ENCODE measurements around the gene AKAP5.
"Not testable (repeated sequence)": the region's sequence is repeated elsewhere in the genome, so short reads cannot be mapped to it uniquely, and the experiment has no call there.

DNA sequence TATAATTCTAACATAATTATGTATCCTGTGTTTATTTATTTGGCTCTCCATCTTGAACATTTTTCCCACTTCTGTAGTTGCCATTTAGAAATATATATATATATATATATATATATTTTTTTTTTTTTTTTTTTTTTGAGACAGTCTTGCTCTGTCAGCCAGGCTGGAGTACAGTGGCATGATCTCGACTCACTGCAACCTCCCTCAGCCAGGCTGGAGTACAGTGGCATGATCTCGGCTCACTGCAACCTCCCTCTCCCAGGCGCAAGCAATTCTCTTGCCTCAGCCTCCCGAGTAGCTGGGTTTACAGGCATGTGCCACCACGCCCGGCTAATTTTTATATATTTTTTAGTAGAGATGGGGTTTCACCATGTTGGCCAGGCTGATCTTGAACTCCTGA is 52.4 kb downstream of the AKAP5 start:
- TF ChIP-seq, protein P1, sequence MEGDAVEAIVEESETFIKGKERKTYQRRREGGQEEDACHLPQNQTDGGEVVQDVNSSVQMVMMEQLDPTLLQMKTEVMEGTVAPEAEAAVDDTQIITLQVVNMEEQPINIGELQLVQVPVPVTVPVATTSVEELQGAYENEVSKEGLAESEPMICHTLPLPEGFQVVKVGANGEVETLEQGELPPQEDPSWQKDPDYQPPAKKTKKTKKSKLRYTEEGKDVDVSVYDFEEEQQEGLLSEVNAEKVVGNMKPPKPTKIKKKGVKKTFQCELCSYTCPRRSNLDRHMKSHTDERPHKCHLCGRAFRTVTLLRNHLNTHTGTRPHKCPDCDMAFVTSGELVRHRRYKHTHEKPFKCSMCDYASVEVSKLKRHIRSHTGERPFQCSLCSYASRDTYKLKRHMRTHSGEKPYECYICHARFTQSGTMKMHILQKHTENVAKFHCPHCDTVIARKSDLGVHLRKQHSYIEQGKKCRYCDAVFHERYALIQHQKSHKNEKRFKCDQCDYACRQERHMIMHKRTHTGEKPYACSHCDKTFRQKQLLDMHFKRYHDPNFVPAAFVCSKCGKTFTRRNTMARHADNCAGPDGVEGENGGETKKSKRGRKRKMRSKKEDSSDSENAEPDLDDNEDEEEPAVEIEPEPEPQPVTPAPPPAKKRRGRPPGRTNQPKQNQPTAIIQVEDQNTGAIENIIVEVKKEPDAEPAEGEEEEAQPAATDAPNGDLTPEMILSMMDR (conservative IDR thresholded peaks at IDR 0.05; ENCODE audit: low read depth in 2 of 2): not testable (repeated sequence)
- not testable (repeated sequence) for TF ChIP-seq ZNF114 (CRISPR knock-in tag; IDR thresholded peaks at IDR 0.05); CREB1 (CRISPR knock-in tag; IDR thresholded peaks at IDR 0.05; ENCODE audit: low read depth); JUNB (IDR thresholded peaks at IDR 0.05; ENCODE audit: unreplicated experiment)
